Left cardiac atrium (tissue), 4 donors: ENCODE measurements around the gene KCNIP1. TPM values are rescaled to one million over a fixed set of nuclear protein-coding genes. Genes with fewer than 3 reads are reported as not detected.
A peak's percentile ranks its signal among the peaks of the same experiment; 100 is the strongest.

ENCODE experiments used
- ATAC-seq, 2 donors: fragments of 200-7000 bp; cut with Tn5 transposase; one replicate each; pipeline ENCODE4 v1.9.1; 2020; ENCODE audit warnings: mild to moderate bottlenecking in 2 of 2, moderate library complexity in 2 of 2
- DNase-seq: peaks from one replicate; pipeline ENCODE4 v3.0.0-alpha.2; 2020
- intact Hi-C, 2 donors: fragments of 100-400 bp; cut with DNase I; formaldehyde crosslinking; loops; one replicate each; pipeline versions ENCODE4 v1.14.1 to v1.15.1; 2022 to 2023
- total RNA-seq, 2 donors: library from RNA; stranded (reverse); fragmentation: NEBNext Ultra II Directional; extraction: Animal tissue kit (Norgen Biotek cat#: 25700); gene quantifications; one replicate each; pipeline ENCODE4 v1.2.1, GENCODE V29; 2021
- donor health status: DM: no; HTN: yes; CAD: no.
- donor health status: DM: no; HTN: yes; CAD: no; lungs with severe emphysema.
- donor health status: DM: yes; HTN: yes; CAD: no.
- donor health status: Dilated cardiomyopathy.

Gene KCNIP1
- total RNA-seq, 2 donors from 2014 or later = not detected

- intact Hi-C loops = no loop called here
- no peak for ATAC-seq
- DNase-seq = no peak
These were observed 140.7 kb downstream of the KCNIP1 start for GRCh38 chr5:170644501-170644900.

GRCh38 chr5:170648541-170648940 is 144.7 kb downstream of the KCNIP1 start:
- ATAC-seq (no peak), DNase-seq (no peak)
- intact Hi-C loops = no loop called here

GRCh38 chr5:170650850-170651249 is 147.0 kb downstream of the KCNIP1 start:
- no peak for DNase-seq
- intact Hi-C loops = no loop called here
- ATAC-seq = no peak

GRCh38 chr5:170651604-170652277 is 147.9 kb downstream of the KCNIP1 start:
- ATAC-seq (no peak), DNase-seq (no peak)
- intact Hi-C loops = no loop called here

GRCh38 chr5:170655476-170655875 is 151.7 kb downstream of the KCNIP1 start:
- intact Hi-C loops = no loop called here
- DNase-seq (no peak), ATAC-seq (no peak)

- ATAC-seq = no peak
- intact Hi-C loops = no loop called here
These were observed 152.1 kb downstream of the KCNIP1 start for GRCh38 chr5:170655920-170656319.

GRCh38 chr5:170656346-170656745 is 152.5 kb downstream of the KCNIP1 start:
- DNase-seq (no peak), ATAC-seq (no peak)
- intact Hi-C loops = no loop called here

More at GRCh38 chr5:170655920-170656319, 152.1 kb downstream of the KCNIP1 start:
- DNase-seq = no peak

- intact Hi-C loops = no loop called here
- no peak for DNase-seq
- ATAC-seq = no peak
These were observed 156.7 kb downstream of the KCNIP1 start for GRCh38 chr5:170660531-170660930.

GRCh38 chr5:170662966-170663365 is 159.1 kb downstream of the KCNIP1 start:
- ATAC-seq = no peak
- intact Hi-C loops = no loop called here

GRCh38 chr5:170678811-170679210 is 175.0 kb downstream of the KCNIP1 start:
- DNase-seq (no peak), ATAC-seq (no peak)
- intact Hi-C loops = no loop called here

More at GRCh38 chr5:170662966-170663365, 159.1 kb downstream of the KCNIP1 start:
- DNase-seq = no peak

- ATAC-seq (peak; percentile 67 to 68), DNase-seq (peak; percentile 26)
- intact Hi-C loops = no loop called here
These were observed 177.2 kb downstream of the KCNIP1 start for GRCh38 chr5:170681013-170681433.

GRCh38 chr5:170691657-170692056 is 187.8 kb downstream of the KCNIP1 start:
- intact Hi-C loops = no loop called here
- ATAC-seq (no peak), DNase-seq (no peak)

GRCh38 chr5:170693701-170694100 is 189.9 kb downstream of the KCNIP1 start:
- ATAC-seq = no peak
- intact Hi-C loops = no loop called here
- no peak for DNase-seq

GRCh38 chr5:170694911-170695310 is 191.1 kb downstream of the KCNIP1 start:
- ATAC-seq (no peak), DNase-seq (no peak)
- intact Hi-C loops = no loop called here

GRCh38 chr5:170697031-170697430 is 193.2 kb downstream of the KCNIP1 start:
- DNase-seq (no peak), ATAC-seq (no peak)
- intact Hi-C loops = no loop called here

- ATAC-seq (no peak), DNase-seq (no peak)
- intact Hi-C loops = no loop called here
These were observed 196.7 kb downstream of the KCNIP1 start for GRCh38 chr5:170700503-170700902.

- no peak for ATAC-seq
- intact Hi-C loops = no loop called here
- DNase-seq = no peak
These were observed 197.5 kb downstream of the KCNIP1 start for GRCh38 chr5:170701334-170701733.

- DNase-seq (no peak), ATAC-seq (no peak)
- intact Hi-C loops = no loop called here
These were observed 200.8 kb downstream of the KCNIP1 start for GRCh38 chr5:170704417-170705192.

GRCh38 chr5:170709640-170710039 is 205.8 kb downstream of the KCNIP1 start:
- DNase-seq (no peak), ATAC-seq (no peak)
- intact Hi-C loops = no loop called here

GRCh38 chr5:170711300-170711699 is 207.5 kb downstream of the KCNIP1 start:
- ATAC-seq (no peak), DNase-seq (no peak)
- intact Hi-C loops = no loop called here

GRCh38 chr5:170715141-170715540 is 211.3 kb downstream of the KCNIP1 start:
- intact Hi-C loops = no loop called here
- DNase-seq (no peak), ATAC-seq (no peak)
